Adrenal gland (tissue), 5 donors: ENCODE data around the gene PURA.

Experiments
- CTCF ChIP-seq, 6 experiments: fragments of 450-650 bp in 4 of 6; fragments of 200-600 bp in 2 of 6; sonication (generic) in 1 of 6; IDR thresholded peaks; 1 replicate in 5 of 6; 2 replicates in 1 of 6; pipeline versions ENCODE4 v1.5.1 to v1.8.0; 2016 to 2021; ENCODE audit warnings: antibody characterized with exemption in 6 of 6, mild to moderate bottlenecking in 2 of 6, moderate library complexity in 1 of 6
- POLR2A ChIP-seq, 2 donors: fragments of 450-650 bp; IDR thresholded peaks; one replicate each; pipeline ENCODE4 v1.6.1; 2017; ENCODE audit warnings: antibody characterized with exemption in 2 of 2, mild to moderate bottlenecking in 2 of 2, moderate library complexity in 1 of 2
- donor health status: DM: no; HTN: no; CAD: no.

GRCh38 chr5:140166911-140167310 is 53.0 kb downstream of the PURA start:
- TF ChIP-seq CTCF (IDR thresholded peaks at IDR 0.05), result no peak
- TF ChIP-seq POLR2A (IDR thresholded peaks at IDR 0.05), result no peak
